ENCODE measurements around the gene SPATA2L. TPM values are rescaled to one million over a fixed set of nuclear protein-coding genes. Genes with fewer than 3 reads are reported as not detected.

Gene SPATA2L
- total RNA-seq, 1 donor from 2014 or later = 6.0 TPM

GRCh38 chr16:89653656-89654295 is 47.7 kb downstream of the SPATA2L start:
- ATAC-seq = no peak

- no peak for ATAC-seq
Measured at GRCh38 chr16:89651584-89651983, 49.9 kb downstream of the SPATA2L start.

GRCh38 chr16:89646906-89647305 is 54.6 kb downstream of the SPATA2L start:
- no peak for ATAC-seq

Other genes starting within 250 kb of the SPATA2L start
- gene ANKRD11, start 211.1 kb downstream of the SPATA2L start, total RNA-seq = 81.1 TPM
- gene SPG7, start 193.3 kb downstream of the SPATA2L start, total RNA-seq = 48.0 TPM
- 2,146 TPM for gene RPL13, start 141.0 kb downstream of the SPATA2L start, total RNA-seq
- gene CPNE7, start 125.9 kb downstream of the SPATA2L start, total RNA-seq = 1.0 TPM
- not detected for gene DPEP1, start 88.1 kb downstream of the SPATA2L start, total RNA-seq
- gene CHMP1A, start 44.0 kb downstream of the SPATA2L start, total RNA-seq = 69.5 TPM
- gene SPATA33, start 43.9 kb downstream of the SPATA2L start, total RNA-seq = 3.9 TPM
- gene CDK10, start 15.0 kb downstream of the SPATA2L start, total RNA-seq = 37.3 TPM
- gene VPS9D1, start 19.2 kb upstream of the SPATA2L start, total RNA-seq = 21.0 TPM
- gene ZNF276, start 19.8 kb upstream of the SPATA2L start, total RNA-seq = 22.0 TPM
- 14.9 TPM for gene FANCA, start 114.9 kb upstream of the SPATA2L start, total RNA-seq
- 3.9 TPM for gene SPIRE2, start 126.8 kb upstream of the SPATA2L start, total RNA-seq
- gene TCF25, start 171.9 kb upstream of the SPATA2L start, total RNA-seq = 99.2 TPM
- 1.6 TPM for gene MC1R, start 217.2 kb upstream of the SPATA2L start, total RNA-seq
- 22.0 TPM for gene TUBB3, start 221.6 kb upstream of the SPATA2L start, total RNA-seq
- 29.9 TPM for gene DEF8, start 247.1 kb upstream of the SPATA2L start, total RNA-seq

All from esophagus mucosa (tissue), 1 donor.